Transverse colon (tissue), 4 donors: Measurements from ENCODE around the gene EPHB4. TPM values are rescaled to one million over a fixed set of nuclear protein-coding genes. Genes with fewer than 3 reads are reported as not detected.

Experiments
- DNase-seq: peaks from one replicate; pipeline ENCODE4 v3.0.0-alpha.2; 2019
- H3K27ac ChIP-seq, 4 donors: fragments of 200-600 bp; sonication (generic); 2 replicates each; pipeline ENCODE4 v1.5.1; 2016 to 2018; ENCODE audit warnings: inconsistent platforms in 4 of 4
- H3K27me3 ChIP-seq: fragments of 200-600 bp; sonication (generic); 2 replicates; pipeline ENCODE4 v1.5.1; 2017; ENCODE audit warnings: inconsistent platforms
- H3K36me3 ChIP-seq, 4 donors: fragments of 200-600 bp; sonication (generic); 2 replicates each; pipeline ENCODE4 v1.5.1; 2017 to 2019; ENCODE audit warnings: inconsistent platforms in 4 of 4
- H3K4me1 ChIP-seq, 4 donors: fragments of 200-600 bp; sonication (generic); 2 replicates each; pipeline ENCODE4 v1.5.1; 2017 to 2020; ENCODE audit warnings: inconsistent platforms in 4 of 4
- H3K4me3 ChIP-seq, 4 donors: fragments of 200-600 bp; sonication (generic); 1 replicate in 1 of 4; 2 replicates in 3 of 4; pipeline versions ENCODE4 v1.5.1 to v1.6.1; 2017 to 2019; ENCODE audit warnings: inconsistent platforms in 4 of 4
- H3K9me3 ChIP-seq, 2 donors: fragments of 200-600 bp; sonication (generic); 2 replicates each; pipeline ENCODE4 v1.5.1; 2017 to 2019; ENCODE audit warnings: inconsistent platforms in 2 of 2
- EP300 ChIP-seq: sonication (generic); formaldehyde crosslinking; IDR thresholded peaks from one replicate; pipeline ENCODE4 v1.6.1; 2017; ENCODE audit warnings: antibody characterized with exemption, low read depth
- POLR2A ChIP-seq: fragments of 450-650 bp; IDR thresholded peaks from one replicate; pipeline ENCODE4 v1.6.1; 2016; ENCODE audit warnings: antibody characterized with exemption, mild to moderate bottlenecking, moderate library complexity
- POLR2AphosphoS5 ChIP-seq, 3 donors: sonication (generic); formaldehyde crosslinking; IDR thresholded peaks; one replicate each; pipeline ENCODE4 v1.6.1; 2016; ENCODE audit warnings: antibody characterized with exemption in 3 of 3
- WGBS, 2 donors: methylation state at CpG; one replicate each; pipeline ENCODE4 v1.1.5; 2018; ENCODE audit warnings: low coverage in 1 of 2; 5-methylcytosine and 5-hydroxymethylcytosine counted together
- in situ Hi-C, 4 donors: fragments of 200-750 bp; cut with MboI; loops; one replicate each; pipeline versions ENCODE4 v1.15.0 to v1.15.1; 2017; ENCODE audit warnings: low sequenced_read_pairs in 3 of 4, low pct_ligation_motif_present in 1 of 4, low pct_unique_long_range_greater_than_20kb in 1 of 4
- intact Hi-C: fragments of 100-400 bp; cut with DNase I; formaldehyde crosslinking; loops from one replicate; pipeline ENCODE4 v1.15.1; 2023; ENCODE audit warnings: low total_unique reads
- total RNA-seq, 4 donors: library from RNA; depleted of rRNA; stranded (reverse); fragments of >200 nt; gene quantifications; one replicate each; pipeline ENCODE4 v1.1.0, GENCODE V29; 2016
- TF ChIP-seq, protein P1 (sequence below), 5 experiments: fragments of 200-600 bp in 3 of 5; fragments of 450-650 bp in 2 of 5; sonication (generic) in 3 of 5; IDR thresholded peaks; 1 replicate in 2 of 5; 2 replicates in 3 of 5; pipeline ENCODE4 v1.5.1; 2016 to 2017; ENCODE audit warnings: antibody characterized with exemption in 5 of 5, inconsistent platforms in 3 of 5, mild to moderate bottlenecking in 2 of 5, moderate library complexity in 1 of 5

Gene EPHB4
- total RNA-seq, 4 donors from 2014 or later: 23.2 to 95.5 (median 43.5) TPM

DNA sequence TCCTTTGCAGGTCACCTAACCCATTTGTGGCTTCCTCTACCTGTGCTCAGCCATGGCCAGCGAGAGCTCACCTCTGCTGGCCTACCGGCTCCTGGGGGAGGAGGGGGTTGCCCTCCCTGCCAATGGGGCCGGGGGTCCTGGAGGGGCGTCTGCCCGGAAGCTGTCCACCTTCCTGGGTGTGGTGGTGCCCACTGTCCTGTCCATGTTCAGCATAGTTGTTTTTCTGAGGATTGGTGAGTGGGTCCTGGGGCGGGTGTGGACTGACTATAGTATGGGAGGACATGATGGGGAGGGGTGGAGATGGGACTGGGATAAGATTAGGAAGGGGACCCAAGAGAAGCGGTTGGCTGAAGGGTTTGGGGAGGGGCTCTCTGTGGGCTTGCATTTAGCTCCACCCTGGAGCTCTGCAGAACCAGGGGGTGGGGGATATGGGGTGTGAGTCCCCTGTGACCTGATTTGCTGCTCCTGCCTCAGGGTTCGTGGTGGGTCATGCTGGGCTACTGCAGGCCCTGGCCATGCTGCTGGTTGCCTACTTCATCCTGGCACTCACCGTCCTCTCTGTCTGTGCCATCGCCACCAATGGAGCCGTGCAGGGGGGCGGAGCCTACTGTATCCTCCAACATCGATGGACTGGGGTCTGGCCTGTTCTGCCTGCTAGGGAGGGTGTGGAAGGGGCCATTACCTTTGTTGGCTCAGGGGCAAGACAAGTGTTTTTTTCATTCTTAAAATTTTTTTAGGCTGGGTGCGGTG lies 27.0 kb upstream of the EPHB4 start:
- H3K27ac ChIP-seq: no peak overlapping the region
- no peaks in the 10 kb centered on the region for H3K27me3 ChIP-seq
- H3K4me3 ChIP-seq: no peak overlapping the region
- peaks cover 0 to 20% (median 14%) of the 10 kb centered on the region in 4 donors for H3K4me1 ChIP-seq
- no peak for TF ChIP-seq POLR2AphosphoS5 (IDR thresholded peaks at IDR 0.05)
- TF ChIP-seq EP300: no peak
- no peak for TF ChIP-seq POLR2A
- DNase-seq: no peak
- in situ Hi-C loops (loop anchor here in 3 of 4 donors (5.0 to 25.0 kb wide), 3 partner anchors 52 to 142 kb away; partner anchors contain the start of genes EPO (in 1 of the 3) and POP7 (in 1 of the 3)), intact Hi-C loops (loop anchor here (10.0 kb wide), 1 partner anchor 150 kb away; the partner anchor contains the start of gene POP7)
- WGBS, 2 donors: 94 to 100% methylated on average over 2 to 12 of the region's 14 CpGs
- H3K36me3 ChIP-seq: no peaks in the 10 kb centered on the region
- H3K9me3 ChIP-seq: no peaks in the 10 kb centered on the region

DNA sequence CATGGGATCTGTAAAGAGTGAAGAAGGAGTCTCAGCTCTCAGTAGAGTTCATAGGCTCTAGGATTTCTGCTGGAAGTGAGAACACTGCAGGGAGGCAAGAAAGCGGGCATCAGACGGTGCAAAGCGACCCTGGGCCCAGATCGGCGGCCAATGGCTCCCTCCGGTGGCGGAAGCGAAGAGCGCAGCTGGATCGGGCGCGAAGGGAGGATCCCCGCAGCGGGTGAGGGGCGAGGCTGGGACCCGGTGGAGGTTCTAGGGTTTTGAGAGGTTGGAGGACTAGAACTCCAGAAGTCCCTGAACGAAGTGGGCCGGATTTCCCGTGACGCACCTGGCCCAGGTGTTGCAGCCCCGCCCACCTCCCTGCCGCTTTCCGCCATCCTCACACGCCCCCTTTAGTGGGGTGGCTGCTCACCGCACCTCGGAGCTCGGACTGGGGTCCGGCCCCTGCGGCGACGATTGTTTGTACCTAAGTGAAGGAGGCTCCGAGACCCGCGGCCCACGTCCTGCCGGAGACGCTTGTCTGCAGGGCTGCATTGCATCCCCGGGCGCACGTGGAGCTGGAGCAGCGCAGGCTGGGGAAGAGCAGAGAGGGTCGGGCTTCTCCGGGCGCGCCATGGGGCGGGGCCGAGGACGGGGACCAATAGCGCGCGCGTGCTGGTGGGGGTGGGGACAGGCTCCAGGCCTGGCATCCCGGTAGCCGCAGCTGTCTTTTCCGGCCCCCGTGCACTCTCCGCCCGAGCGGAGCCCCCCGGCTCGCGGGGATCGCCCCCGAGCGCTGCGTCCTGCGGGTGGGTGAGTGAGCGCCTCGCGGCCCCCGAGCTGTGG lies 24.9 kb upstream of the EPHB4 start, which contains the start of gene SLC12A9:
SLC12A9 (plus strand) TSS at position 666 of the 825 bp plus-strand sequence. CDS start 1,485 bp downstream, outside the sequence.
- Histone ChIP-seq H3K4me3 (peak within 1 kb of the TSS; percentile 49 to 83 (median 68)), H3K27me3 (no peaks in the 10 kb centered on the region), H3K9me3 (no peaks in the 10 kb centered on the region), H3K27ac (peak within 1 kb of the TSS; percentile 76 to 85 (median 80)), H3K4me1 (peaks cover 0 to 20% (median 14%) of the 10 kb centered on the region in 4 donors), H3K36me3 (no peaks in the 10 kb centered on the region)
- 0% methylated on average over 69 of the region's 71 CpGs; no CpG with 5 or more reads in 1 of the 2 donors for WGBS, 2 donors
- DNase-seq: peak; percentile 93
- TF ChIP-seq POLR2AphosphoS5 (IDR thresholded peaks at IDR 0.05) (peak; percentile 14 to 41 (median 40)), EP300 (no peak), POLR2A (peak; percentile 53)
- TF ChIP-seq, protein P1, sequence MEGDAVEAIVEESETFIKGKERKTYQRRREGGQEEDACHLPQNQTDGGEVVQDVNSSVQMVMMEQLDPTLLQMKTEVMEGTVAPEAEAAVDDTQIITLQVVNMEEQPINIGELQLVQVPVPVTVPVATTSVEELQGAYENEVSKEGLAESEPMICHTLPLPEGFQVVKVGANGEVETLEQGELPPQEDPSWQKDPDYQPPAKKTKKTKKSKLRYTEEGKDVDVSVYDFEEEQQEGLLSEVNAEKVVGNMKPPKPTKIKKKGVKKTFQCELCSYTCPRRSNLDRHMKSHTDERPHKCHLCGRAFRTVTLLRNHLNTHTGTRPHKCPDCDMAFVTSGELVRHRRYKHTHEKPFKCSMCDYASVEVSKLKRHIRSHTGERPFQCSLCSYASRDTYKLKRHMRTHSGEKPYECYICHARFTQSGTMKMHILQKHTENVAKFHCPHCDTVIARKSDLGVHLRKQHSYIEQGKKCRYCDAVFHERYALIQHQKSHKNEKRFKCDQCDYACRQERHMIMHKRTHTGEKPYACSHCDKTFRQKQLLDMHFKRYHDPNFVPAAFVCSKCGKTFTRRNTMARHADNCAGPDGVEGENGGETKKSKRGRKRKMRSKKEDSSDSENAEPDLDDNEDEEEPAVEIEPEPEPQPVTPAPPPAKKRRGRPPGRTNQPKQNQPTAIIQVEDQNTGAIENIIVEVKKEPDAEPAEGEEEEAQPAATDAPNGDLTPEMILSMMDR (IDR thresholded peaks at IDR 0.05): peak; percentile 93 to 96 (median 94)
- intact Hi-C loops (loop anchor here (2.0 to 10.0 kb wide), 2 partner anchors 53 to 147 kb away; partner anchors contain the start of gene POP7), in situ Hi-C loops (loop anchor here in 3 of 4 donors (5.0 to 25.0 kb wide), 3 partner anchors 50 to 140 kb away; partner anchors contain the start of genes EPO (in 1 of the 3) and POP7 (in 1 of the 3))

DNA sequence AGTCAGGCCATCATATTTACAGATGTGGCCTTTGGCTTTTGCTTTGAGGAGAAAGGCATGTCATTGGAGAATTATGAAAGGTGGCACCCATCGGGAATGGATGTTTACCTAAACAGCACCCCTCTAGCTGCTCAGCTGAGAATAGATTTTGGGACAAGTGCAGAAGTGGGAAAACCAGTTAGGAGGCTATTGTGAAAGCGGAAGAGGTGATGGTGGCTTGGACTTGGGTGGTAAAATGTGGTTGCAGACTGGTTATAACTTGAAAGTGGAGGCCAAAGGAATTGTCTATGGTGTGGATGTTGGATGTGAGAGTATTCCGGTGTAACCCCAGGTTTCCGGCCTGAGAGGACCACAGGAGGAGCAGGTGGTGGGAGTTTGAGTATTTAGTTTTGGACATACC lies 20.0 kb upstream of the EPHB4 start:
- 90 to 95% methylated on average over 2 to 4 of the region's 4 CpGs for WGBS, 2 donors
- Histone ChIP-seq H3K9me3 (no peaks in the 10 kb centered on the region), H3K27me3 (no peaks in the 10 kb centered on the region), H3K27ac (no peak overlapping the region), H3K4me1 (peaks cover 0 to 10% (median 8%) of the 10 kb centered on the region in 4 donors), H3K4me3 (no peak overlapping the region), H3K36me3 (no peaks in the 10 kb centered on the region)
- intact Hi-C loops: no loop called here
- in situ Hi-C loops: no loop called here
- TF ChIP-seq POLR2AphosphoS5 (IDR thresholded peaks at IDR 0.05): no peak
- no peak for DNase-seq

DNA sequence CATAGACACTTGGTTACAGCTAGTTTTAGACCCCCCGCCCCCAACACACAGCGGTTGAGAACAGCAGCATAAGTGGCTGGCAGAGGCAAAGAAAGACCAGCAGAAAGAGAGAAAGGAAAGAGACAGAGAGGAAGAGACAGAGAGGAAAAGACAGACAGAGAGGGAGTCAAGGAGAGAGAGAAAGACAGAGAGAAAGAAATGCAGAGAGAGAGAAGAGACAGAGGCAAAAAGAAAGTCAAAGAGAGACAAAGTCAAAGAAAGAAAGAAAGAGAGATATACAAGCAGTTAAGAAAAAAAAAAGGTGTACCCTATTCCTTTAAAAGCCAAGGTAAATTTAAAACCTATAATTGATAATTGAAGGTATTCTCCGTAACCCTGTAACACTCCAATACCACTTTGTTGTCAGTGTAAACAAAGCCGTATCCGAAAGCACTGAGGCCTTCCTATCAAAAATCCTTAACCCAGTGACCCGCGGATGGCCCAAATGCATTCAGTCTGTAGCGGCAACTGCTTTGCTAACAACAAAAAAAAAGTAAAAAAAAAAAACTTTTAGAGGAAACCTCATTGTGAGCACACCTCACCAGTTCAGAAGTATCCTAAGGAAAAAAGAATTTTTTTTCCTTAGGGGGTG lies 13.3 kb upstream of the EPHB4 start:
- TF ChIP-seq POLR2A (no peak), POLR2AphosphoS5 (IDR thresholded peaks at IDR 0.05) (no peak), EP300 (no peak)
- TF ChIP-seq, protein P1 (IDR thresholded peaks at IDR 0.05): no peak
- intact Hi-C loops (no loop called here), in situ Hi-C loops (no loop called here)
- H3K27ac ChIP-seq: no peak overlapping the region
- no peaks in the 10 kb centered on the region for H3K9me3 ChIP-seq
- WGBS, 2 donors: 69 to 73% methylated on average over 4 to 8 of the region's 8 CpGs
- H3K27me3 ChIP-seq: no peaks in the 10 kb centered on the region
- no peak for DNase-seq
- H3K36me3 ChIP-seq: no peaks in the 10 kb centered on the region
- no peak overlapping the region for H3K4me3 ChIP-seq
- H3K4me1 ChIP-seq: peaks cover 6 to 20% (median 14%) of the 10 kb centered on the region in 4 donors
